ENCODE measurements around the gene IKZF3. TPM values are rescaled to one million over a fixed set of nuclear protein-coding genes. Genes with fewer than 3 reads are reported as not detected.
A peak's percentile ranks its signal among the peaks of the same experiment; 100 is the strongest.

The IKZF3 gene
- total RNA-seq, 1 donor from 2014 or later = 220 TPM

DNA sequence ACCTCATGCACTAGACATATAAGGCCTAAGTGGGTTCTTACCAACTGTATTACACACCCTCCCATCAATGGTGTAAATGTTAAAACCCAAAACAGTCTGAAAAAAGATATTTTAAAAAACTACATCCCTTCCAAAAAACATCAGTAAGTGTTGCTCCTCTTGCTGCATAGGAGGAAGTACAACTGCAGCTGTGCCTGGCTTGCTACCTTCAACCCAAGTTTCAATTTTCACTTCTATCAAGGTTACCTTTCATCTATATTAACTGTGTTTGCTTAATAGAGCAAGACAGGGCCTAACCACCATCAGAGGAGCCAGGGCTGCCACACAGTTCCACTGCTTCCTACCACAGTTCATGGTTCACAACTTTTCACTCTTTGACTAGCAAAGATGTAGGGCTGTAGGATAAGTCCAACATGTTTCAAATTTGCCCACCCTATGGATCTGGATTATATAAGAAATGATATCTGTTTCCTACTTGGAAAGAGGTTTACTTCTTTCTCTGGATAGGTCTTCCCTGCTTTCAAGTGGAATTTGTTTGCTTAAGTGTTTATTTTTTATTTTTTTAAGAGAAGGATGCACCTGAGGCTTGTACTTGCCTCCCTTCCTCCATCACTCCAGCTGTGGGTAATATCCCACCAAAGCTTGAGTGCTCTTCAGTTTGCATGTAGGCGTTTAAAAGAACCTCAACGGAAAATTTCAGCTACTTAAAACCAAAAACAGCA, 69.7 kb downstream of the IKZF3 start:
- Mint-ChIP-seq H3K9me3 (no peaks in the 10 kb centered on the region), H3K27me3 (no peaks in the 10 kb centered on the region), H3K36me3 (ENCODE audit: low read depth) (peaks cover 62% of the 10 kb centered on the region), H3K4me1 (peaks cover 85% of the 10 kb centered on the region), H3K4me3 (peak overlapping the region; percentile 66), H3K27ac (peak overlapping the region; percentile 93)
- ChIA-PET CTCF (interaction anchor here (1.0 to 2.9 kb wide), 5 partner anchors 14 to 173 kb away, joined by 3 to 13 read pairs (median 4); no protein-coding TSS in a partner anchor), POLR2A (interaction anchor here (0.6 to 6.6 kb wide), 25 partner anchors 8 to 528 kb away, joined by 3 to 136 read pairs (median 6); partner anchors contain the start of genes IKZF3 and PSMD3)
- DNase-seq (no peak), ATAC-seq (ENCODE audit: low read depth) (peak; percentile 94)
- intact Hi-C loops (cut with micrococcal nuclease) = loop anchor here (1.0 to 2.0 kb wide), 5 partner anchors 16 to 186 kb away; partner anchors contain the start of genes IKZF3 and PSMD3
- TF ChIP-seq, protein P1, sequence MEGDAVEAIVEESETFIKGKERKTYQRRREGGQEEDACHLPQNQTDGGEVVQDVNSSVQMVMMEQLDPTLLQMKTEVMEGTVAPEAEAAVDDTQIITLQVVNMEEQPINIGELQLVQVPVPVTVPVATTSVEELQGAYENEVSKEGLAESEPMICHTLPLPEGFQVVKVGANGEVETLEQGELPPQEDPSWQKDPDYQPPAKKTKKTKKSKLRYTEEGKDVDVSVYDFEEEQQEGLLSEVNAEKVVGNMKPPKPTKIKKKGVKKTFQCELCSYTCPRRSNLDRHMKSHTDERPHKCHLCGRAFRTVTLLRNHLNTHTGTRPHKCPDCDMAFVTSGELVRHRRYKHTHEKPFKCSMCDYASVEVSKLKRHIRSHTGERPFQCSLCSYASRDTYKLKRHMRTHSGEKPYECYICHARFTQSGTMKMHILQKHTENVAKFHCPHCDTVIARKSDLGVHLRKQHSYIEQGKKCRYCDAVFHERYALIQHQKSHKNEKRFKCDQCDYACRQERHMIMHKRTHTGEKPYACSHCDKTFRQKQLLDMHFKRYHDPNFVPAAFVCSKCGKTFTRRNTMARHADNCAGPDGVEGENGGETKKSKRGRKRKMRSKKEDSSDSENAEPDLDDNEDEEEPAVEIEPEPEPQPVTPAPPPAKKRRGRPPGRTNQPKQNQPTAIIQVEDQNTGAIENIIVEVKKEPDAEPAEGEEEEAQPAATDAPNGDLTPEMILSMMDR (IDR thresholded peaks at IDR 0.05) = no peak

DNA sequence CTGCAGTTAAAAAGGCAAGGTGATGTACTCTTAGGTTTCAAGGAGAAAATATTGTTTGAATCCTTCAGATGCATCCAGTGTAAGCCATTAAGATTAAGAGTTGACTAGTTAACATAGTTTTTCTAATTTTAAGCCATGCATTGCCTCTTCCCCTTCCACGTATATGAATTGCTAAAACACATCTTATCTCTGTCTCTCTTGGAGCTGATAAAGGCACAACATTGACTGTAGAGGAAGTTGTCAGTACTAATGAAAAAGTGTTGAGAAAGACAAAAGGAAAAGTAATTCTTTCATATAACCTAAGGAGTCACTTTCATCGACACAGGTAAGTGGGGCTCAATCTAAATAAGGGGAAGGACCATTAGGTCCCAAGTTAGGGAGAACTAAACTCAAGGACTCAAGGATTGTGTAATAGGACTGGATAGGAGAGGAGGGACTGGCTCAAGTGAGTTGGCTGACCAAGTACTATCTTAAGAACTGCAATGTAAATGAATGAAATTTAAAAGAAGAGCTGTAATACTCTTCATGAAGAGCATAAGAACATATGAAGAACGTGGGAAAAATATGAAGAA, 70.7 kb downstream of the IKZF3 start:
- ChIA-PET POLR2A (interaction anchor here (0.5 to 6.6 kb wide), 27 partner anchors 8 to 1040 kb away, joined by 3 to 136 read pairs (median 6); partner anchors contain the start of genes IKZF3, MED24 and PSMD3), CTCF (interaction anchor here (0.7 to 2.9 kb wide), 8 partner anchors 13 to 172 kb away, joined by 3 to 13 read pairs (median 4); partner anchors contain the start of gene MIEN1)
- H3K27me3 Mint-ChIP-seq = no peaks in the 10 kb centered on the region
- TF ChIP-seq, protein P1 (IDR thresholded peaks at IDR 0.05) = no peak
- no peak for ATAC-seq (ENCODE audit: low read depth)
- peak overlapping the region; percentile 69 for H3K4me3 Mint-ChIP-seq
- peaks cover 84% of the 10 kb centered on the region for H3K4me1 Mint-ChIP-seq
- DNase-seq = no peak
- H3K9me3 Mint-ChIP-seq = no peaks in the 10 kb centered on the region
- intact Hi-C loops (cut with micrococcal nuclease) = no loop called here
- peaks cover 66% of the 10 kb centered on the region for H3K36me3 Mint-ChIP-seq (ENCODE audit: low read depth)
- H3K27ac Mint-ChIP-seq = peak overlapping the region; percentile 93

DNA sequence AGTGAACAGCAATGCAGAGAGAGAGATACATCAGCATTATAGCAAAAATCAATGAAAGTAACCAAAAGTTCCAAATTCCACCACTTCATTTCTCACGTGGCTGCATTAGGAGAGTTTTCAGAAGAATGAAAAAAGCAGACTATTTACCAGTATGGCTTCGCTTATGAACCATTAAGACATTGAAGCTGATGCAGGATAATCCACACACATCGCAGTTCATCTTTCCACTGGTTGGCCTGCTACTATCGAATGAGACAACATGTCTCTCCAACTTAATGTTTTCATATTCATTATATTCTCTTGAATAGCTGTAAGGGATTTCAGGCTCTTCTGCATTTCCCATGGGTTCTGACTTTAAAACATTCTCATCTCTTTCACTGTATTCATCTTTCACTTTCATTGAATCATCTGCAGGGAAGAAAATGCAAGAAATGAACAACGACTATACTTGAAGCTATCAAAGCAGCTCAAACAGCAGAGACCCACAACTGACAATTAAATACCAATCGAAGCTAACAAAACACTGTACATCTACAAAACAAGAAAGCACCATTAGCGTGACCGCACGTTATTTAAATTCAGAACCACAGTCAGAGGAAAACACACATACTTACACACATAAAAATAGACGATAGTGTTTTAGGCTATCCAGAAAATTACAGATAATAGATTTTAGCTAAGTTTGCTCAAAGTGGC, 71.4 kb downstream of the IKZF3 start:
- POLR2A ChIA-PET = interaction anchor here (0.6 to 6.6 kb wide), 18 partner anchors 9 to 262 kb away, joined by 3 to 136 read pairs (median 11); partner anchors contain the start of genes IKZF3 and MED24
- H3K9me3 Mint-ChIP-seq = no peaks in the 10 kb centered on the region
- ATAC-seq (ENCODE audit: low read depth) (no peak), DNase-seq (no peak)
- peaks cover 67% of the 10 kb centered on the region for H3K36me3 Mint-ChIP-seq (ENCODE audit: low read depth)
- TF ChIP-seq, protein P1 (IDR thresholded peaks at IDR 0.05) = no peak
- intact Hi-C loops (cut with micrococcal nuclease) = no loop called here
- H3K4me1 Mint-ChIP-seq = peaks cover 84% of the 10 kb centered on the region
- peak overlapping the region; percentile 69 for H3K4me3 Mint-ChIP-seq
- CTCF ChIA-PET = interaction anchor here (0.7 to 2.9 kb wide), 7 partner anchors 12 to 170 kb away, joined by 3 to 13 read pairs (median 4); partner anchors contain the start of gene MIEN1
- H3K27me3 Mint-ChIP-seq = no peaks in the 10 kb centered on the region
- peak overlapping the region; percentile 93 for H3K27ac Mint-ChIP-seq

DNA sequence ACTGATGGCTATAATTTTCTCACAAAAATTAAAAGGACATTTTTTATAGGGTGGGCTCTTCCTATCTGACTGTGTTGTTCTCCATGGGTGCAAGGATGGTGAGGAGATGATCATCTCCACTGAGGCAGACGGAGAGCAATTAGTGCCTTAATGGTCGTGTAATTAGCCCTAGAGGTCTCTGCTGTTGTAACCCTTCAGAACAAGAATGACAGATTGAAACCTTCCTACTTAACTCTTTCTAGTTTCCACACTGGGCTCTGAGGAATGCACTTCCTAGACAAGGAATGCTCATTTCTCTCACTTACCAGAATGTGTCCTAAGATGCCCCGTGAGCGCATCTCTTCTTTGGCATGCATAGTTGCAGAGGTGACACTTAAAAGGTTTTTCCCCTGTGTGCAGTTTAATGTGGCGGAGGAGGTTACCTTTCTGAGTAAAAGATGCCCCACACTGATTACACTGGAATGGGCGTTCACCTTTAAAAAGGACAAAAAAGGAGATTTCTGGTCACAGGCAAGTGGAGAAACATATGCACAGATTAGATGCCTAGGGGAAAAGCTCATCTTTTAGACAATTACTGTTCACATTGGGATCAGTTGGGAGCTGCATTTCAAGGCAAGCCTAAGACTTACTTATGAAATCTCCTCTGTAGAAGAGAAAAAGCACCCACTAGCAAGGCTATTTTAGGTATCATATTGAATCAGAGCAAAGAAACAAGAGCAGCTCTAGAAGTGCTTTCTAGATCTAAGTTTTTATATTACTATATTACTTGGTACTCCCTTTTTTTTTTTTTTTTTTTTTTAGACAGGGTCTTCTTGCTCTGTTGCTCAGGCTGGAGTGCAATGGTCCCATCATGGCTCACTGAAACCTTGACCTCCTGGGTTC, 72.8 kb downstream of the IKZF3 start:
- ATAC-seq (ENCODE audit: low read depth) = no peak
- Mint-ChIP-seq H3K9me3 (no peaks in the 10 kb centered on the region), H3K4me3 (peak overlapping the region; percentile 42), H3K27me3 (no peaks in the 10 kb centered on the region), H3K27ac (peak overlapping the region; percentile 93), H3K36me3 (ENCODE audit: low read depth) (peaks cover 72% of the 10 kb centered on the region), H3K4me1 (peaks cover 88% of the 10 kb centered on the region)
- TF ChIP-seq, protein P1 (IDR thresholded peaks at IDR 0.05) = no peak
- ChIA-PET POLR2A (interaction anchor here (0.6 to 6.6 kb wide), 10 partner anchors 11 to 88 kb away, joined by 3 to 136 read pairs (median 8); no protein-coding TSS in a partner anchor), CTCF (interaction anchor here (1.6 kb wide), 1 partner anchor 169 kb away, joined by 7 read pairs; no protein-coding TSS in a partner anchor)
- DNase-seq = no peak
- intact Hi-C loops (cut with micrococcal nuclease) = no loop called here

Data from activated B cell treated with CpG ODN at 0.5 μM for 24 hours (primary cell).